AG09319 (cell line): ENCODE measurements around the gene SHOC1.

Experiments used
- DNase-seq: peaks from one replicate; pipeline ENCODE4 v3.0.0-alpha.2; 2010; ENCODE audit warnings: low read depth; ENCODE audit errors: extremely low read depth
- TF ChIP-seq, protein P1 (sequence below): IDR thresholded peaks from 2 replicates; pipeline ENCODE4 v1.5.1; 2011; ENCODE audit warnings: low read depth, mild to moderate bottlenecking, inconsistent platforms, low read length, moderate library complexity

Gene SHOC1

DNA sequence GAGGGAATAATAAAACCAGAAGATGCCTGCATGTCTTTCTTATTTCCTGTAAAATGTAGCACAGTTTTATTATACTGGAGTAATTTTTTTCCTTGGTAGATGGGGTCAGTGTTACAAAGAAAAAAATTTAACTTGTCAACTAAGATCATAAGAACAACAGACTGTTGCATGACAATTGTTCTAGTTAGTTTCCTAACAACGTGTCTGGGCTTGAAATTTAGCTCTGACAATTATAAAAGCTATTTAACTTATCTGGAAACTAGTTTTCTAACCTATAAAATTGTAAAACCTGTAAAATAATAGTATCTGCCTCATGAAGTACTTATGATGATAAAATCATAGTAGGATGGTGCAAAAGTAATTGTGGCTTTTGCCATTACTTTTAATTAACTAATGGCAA, 4.9 kb downstream of the SHOC1 start:
- DNase-seq = no peak
- TF ChIP-seq, protein P1, sequence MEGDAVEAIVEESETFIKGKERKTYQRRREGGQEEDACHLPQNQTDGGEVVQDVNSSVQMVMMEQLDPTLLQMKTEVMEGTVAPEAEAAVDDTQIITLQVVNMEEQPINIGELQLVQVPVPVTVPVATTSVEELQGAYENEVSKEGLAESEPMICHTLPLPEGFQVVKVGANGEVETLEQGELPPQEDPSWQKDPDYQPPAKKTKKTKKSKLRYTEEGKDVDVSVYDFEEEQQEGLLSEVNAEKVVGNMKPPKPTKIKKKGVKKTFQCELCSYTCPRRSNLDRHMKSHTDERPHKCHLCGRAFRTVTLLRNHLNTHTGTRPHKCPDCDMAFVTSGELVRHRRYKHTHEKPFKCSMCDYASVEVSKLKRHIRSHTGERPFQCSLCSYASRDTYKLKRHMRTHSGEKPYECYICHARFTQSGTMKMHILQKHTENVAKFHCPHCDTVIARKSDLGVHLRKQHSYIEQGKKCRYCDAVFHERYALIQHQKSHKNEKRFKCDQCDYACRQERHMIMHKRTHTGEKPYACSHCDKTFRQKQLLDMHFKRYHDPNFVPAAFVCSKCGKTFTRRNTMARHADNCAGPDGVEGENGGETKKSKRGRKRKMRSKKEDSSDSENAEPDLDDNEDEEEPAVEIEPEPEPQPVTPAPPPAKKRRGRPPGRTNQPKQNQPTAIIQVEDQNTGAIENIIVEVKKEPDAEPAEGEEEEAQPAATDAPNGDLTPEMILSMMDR = no peak

DNA sequence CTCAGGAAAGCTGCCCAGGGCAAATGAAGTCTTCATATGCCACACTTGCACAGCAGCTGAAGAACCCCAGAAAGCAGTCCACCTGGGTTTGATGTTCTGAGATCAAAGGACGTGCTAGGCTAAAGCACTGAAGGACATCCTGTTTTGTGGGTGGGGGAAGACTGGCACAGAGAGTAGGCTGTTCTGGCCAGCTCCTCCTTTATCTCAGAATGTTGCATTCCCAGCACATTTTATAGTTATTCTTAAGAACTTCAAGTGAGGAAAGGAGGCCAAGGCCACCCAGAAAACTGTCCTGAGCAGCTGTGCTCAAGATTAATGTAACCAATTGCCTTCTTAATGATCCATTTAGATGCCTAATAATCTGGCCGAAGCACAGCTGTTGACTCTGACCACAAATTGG, 10.9 kb downstream of the SHOC1 start:
- TF ChIP-seq, protein P1 = no peak
- no peak for DNase-seq

DNA sequence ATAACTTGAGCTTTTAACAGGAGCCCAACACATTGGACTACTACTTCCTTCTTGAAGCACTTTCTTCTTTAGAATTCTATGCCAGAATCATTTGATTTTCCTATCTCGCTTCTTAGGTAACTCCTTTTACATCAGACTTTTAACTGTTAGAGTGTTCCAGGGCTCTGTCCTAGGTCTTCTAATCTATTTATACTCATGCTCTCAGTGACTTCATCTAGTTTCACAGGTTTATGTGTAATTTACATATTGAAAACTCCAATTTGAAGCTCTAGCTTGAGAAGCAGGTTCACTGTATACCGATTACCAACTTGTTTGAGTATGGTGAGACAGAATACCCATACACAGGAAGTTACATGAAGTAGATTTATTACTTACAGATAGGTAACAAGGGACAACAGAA, 11.3 kb downstream of the SHOC1 start:
- no peak for DNase-seq
- TF ChIP-seq, protein P1 = no peak

DNA sequence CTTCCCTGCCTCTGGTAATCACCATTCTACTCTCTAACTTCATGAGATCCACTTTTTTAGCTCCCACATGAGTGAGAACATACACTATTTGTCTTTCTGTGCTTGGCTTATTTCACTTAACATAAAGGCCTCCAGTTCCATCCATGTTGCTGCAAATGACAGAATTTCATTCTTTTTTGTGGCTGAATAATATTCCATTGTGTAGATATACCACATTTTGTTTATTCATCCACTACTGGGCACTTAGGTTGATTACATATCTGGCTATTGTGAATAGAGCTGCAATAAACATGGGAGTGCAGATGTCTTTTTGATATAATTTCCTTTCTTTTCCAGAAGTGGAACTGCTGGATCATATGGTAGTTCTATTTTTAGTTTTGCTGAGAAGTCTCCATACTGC, 28.7 kb downstream of the SHOC1 start:
- TF ChIP-seq, protein P1 = no peak
- DNase-seq = no peak

DNA sequence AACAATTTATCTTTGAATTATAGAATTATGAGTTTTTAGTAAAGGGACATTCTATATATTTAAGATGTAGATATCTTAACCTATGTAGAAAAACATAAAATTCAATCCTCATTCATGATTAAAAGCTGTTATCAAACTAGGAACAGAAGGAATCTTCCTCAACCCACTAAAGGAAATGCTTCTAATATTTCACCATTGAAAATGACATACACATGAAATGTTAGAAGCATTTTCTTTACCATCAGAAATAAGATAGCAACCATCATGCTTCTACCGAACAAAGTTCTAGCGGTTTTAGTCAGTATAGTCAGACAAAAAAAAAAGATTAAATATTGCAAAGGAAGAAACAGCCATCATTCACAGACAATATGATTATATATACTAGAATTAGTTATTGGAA, 32.2 kb downstream of the SHOC1 start:
- DNase-seq = no peak
- TF ChIP-seq, protein P1 = no peak

DNA sequence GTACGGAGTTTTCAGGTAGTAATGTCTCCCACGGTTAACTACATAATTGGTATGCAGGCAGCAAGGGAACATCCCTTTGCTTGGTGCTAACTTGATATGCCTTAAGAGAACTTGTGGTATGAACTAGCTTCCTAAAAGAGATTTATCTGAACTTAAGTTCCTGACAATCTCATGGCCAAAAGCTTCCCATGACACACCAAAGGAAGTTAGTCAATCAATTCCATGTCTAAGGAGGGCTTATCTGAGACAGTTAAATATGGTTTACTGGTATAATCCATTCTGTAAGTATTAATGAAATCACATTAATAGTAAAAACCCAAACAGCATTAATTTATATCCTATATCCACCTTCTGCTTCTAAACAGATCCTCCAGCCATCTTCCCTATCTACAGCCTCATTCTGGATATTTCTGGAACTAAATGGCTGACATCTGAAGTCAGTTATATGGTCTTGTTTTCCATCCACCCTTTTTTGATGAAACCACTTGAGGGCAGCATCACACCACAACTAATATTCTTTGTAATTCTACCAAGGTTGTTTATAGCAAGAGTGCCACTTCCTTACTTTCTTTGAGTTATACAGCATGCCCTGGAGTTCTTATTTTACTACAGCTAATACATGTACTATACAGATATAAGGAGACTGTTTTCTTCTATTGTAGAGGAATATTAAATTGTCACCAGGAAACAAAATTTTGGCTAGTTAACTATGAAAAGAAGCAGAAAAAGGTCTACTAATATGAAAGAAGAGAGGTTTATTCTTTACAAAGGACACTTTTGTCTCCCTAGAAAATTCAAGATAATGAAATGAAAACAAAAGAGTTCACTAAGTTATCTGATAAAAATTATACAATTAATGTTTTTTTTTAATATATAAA, 34.7 kb downstream of the SHOC1 start:
- peak; percentile 76 for DNase-seq

DNA sequence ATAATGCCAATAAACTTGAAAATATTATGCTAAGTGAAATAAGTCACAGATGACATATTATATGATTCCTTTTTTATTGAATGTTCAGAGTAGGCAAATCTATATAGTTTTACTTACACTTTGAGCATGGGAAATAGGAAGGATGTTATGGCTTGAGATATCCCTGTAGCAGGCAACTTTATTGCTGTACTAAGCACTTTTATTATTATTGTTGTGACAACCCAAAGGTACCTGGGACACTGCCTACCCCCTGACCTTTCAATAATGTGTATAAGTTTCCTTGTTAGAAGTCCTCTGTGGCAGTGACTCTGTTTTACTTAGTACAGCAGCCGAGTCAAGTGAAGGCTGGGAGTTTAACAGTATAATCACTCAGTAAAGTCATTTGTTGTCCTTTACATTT, 39.9 kb downstream of the SHOC1 start:
- TF ChIP-seq, protein P1 = no peak
- no peak for DNase-seq

More for the DNA sequence above, 34.7 kb downstream of the SHOC1 start:
- TF ChIP-seq, protein P1 = peak; percentile 53
